Measurements from ENCODE around the gene CCL5. TPM values are rescaled to one million over a fixed set of nuclear protein-coding genes. Genes with fewer than 3 reads are reported as not detected.

CCL5 gene
- total and polyA plus RNA-seq, 2 experiments from 2014 or later = 1.1 to 1.4 TPM

DNA sequence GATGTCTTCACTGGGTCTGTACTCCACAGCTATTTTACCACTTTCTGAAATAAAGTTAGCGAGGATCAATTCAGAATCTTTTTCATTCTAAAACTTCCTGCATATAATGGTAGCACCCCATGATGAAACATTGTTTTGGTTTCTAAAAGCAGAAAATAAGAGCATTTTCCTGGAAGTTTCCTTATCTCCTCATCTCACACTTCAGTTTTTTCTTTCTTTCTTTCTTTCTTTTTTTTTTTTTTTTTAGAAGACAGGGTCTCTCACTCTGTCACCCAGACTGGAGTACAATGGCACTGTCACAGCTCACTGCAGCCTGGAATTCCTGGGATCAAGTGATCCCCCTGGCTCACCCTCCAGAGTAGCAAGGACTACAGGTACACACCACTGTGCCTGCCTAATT is 40.1 kb upstream of the CCL5 start:
- Histone ChIP-seq H3K4me1 (ENCODE audit: insufficient read depth) (no peaks in the 10 kb centered on the region), H3K36me3 (replicated peaks; ENCODE audit: insufficient read depth, low read depth) (no peaks in the 10 kb centered on the region), H3K27ac (no peak overlapping the region), H3K27me3 (no peaks in the 10 kb centered on the region), H4K20me1 (ENCODE audit: insufficient read depth, poor library complexity, severe bottlenecking) (no peaks in the 10 kb centered on the region), H3K9me3 (ENCODE audit: low read depth) (no peaks in the 10 kb centered on the region), H3K4me2 (no peak overlapping the region), H3K79me2 (no peaks in the 10 kb centered on the region), H3K9me2 (replicated peaks; ENCODE audit: insufficient read depth) (no peaks in the 10 kb centered on the region), H2AFZ (no peak overlapping the region), H3K4me3 (no peak overlapping the region)
- DNase-seq (ENCODE audit: low spot score) = no peak
- WGBS (ENCODE audit: low lambda C conversion rate, missing lambda C conversion rate) = 94% methylated on average over 1 of the region's 1 CpG
- TF ChIP-seq, protein P1, sequence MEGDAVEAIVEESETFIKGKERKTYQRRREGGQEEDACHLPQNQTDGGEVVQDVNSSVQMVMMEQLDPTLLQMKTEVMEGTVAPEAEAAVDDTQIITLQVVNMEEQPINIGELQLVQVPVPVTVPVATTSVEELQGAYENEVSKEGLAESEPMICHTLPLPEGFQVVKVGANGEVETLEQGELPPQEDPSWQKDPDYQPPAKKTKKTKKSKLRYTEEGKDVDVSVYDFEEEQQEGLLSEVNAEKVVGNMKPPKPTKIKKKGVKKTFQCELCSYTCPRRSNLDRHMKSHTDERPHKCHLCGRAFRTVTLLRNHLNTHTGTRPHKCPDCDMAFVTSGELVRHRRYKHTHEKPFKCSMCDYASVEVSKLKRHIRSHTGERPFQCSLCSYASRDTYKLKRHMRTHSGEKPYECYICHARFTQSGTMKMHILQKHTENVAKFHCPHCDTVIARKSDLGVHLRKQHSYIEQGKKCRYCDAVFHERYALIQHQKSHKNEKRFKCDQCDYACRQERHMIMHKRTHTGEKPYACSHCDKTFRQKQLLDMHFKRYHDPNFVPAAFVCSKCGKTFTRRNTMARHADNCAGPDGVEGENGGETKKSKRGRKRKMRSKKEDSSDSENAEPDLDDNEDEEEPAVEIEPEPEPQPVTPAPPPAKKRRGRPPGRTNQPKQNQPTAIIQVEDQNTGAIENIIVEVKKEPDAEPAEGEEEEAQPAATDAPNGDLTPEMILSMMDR (IDR thresholded peaks at IDR 0.05; ENCODE audit: poor library complexity) = no peak
- TF ChIP-seq EZH2phosphoT487 (IDR thresholded peaks at IDR 0.05; ENCODE audit: low read depth, severe bottlenecking, unreplicated experiment) (no peak), EZH2 (IDR thresholded peaks at IDR 0.05; ENCODE audit: borderline replicate concordance) (no peak)

GRCh38 chr17:35918665-35919064 is 38.5 kb upstream of the CCL5 start:
- no peak overlapping the region for H3K27ac ChIP-seq
- H3K36me3 ChIP-seq (replicated peaks; ENCODE audit: insufficient read depth, low read depth) = no peaks in the 10 kb centered on the region
- H3K4me3 ChIP-seq = no peak overlapping the region
- no peak overlapping the region for H2AFZ ChIP-seq
- no peak for DNase-seq (ENCODE audit: low spot score)
- no peaks in the 10 kb centered on the region for H3K79me2 ChIP-seq
- no peaks in the 10 kb centered on the region for H3K9me3 ChIP-seq (ENCODE audit: low read depth)
- H3K27me3 ChIP-seq = no peaks in the 10 kb centered on the region
- H3K4me1 ChIP-seq (ENCODE audit: insufficient read depth) = no peaks in the 10 kb centered on the region
- H4K20me1 ChIP-seq (ENCODE audit: insufficient read depth, poor library complexity, severe bottlenecking) = no peaks in the 10 kb centered on the region
- 88% methylated on average over 3 of the region's 3 CpGs for WGBS (ENCODE audit: low lambda C conversion rate, missing lambda C conversion rate)
- H3K4me2 ChIP-seq = no peak overlapping the region
- no peak for TF ChIP-seq EZH2 (IDR thresholded peaks at IDR 0.05; ENCODE audit: borderline replicate concordance)
- no peak for TF ChIP-seq EZH2phosphoT487 (IDR thresholded peaks at IDR 0.05; ENCODE audit: low read depth, severe bottlenecking, unreplicated experiment)
- TF ChIP-seq, protein P1 (IDR thresholded peaks at IDR 0.05; ENCODE audit: poor library complexity) = no peak
- H3K9me2 ChIP-seq (replicated peaks; ENCODE audit: insufficient read depth) = no peaks in the 10 kb centered on the region

DNA sequence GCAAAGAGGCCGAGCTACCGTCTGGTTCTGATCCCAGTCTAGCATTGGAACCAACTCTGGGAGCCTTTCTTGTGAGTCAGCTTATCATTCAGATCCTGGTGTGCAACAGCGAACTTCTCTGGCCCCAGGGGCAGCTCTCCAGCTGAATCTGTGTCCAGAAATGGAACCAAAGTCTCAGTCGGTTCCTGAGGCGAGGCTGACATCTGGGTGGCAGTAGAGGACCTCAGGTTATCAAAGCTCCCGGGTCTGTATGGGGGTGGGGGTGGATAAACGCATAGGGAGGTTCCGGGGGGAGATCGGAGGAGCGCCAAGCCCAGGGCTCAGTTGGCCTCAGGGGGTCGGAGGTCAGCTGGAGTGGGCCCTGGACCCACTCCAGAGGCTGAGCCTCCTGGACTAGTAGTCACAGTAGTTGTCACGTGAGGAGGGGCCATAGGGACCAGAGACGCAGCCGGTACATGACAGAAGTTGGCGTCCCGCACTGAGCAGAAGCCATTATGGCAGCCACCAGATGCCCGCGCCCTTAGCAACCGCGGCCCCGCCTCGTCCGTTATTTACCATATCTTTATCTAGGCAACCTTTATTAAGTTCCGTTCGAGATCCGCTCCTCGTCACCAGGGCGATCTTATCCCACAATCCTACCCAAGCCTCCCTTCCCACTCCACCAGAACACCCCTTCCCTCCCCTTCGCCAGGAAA is 37.5 kb upstream of the CCL5 start:
- H4K20me1 ChIP-seq (ENCODE audit: insufficient read depth, poor library complexity, severe bottlenecking) = no peaks in the 10 kb centered on the region
- no peak overlapping the region for H3K4me3 ChIP-seq
- TF ChIP-seq, protein P1 (IDR thresholded peaks at IDR 0.05; ENCODE audit: poor library complexity) = no peak
- TF ChIP-seq EZH2phosphoT487 (IDR thresholded peaks at IDR 0.05; ENCODE audit: low read depth, severe bottlenecking, unreplicated experiment) = no peak
- TF ChIP-seq EZH2 (IDR thresholded peaks at IDR 0.05; ENCODE audit: borderline replicate concordance) = no peak
- H3K9me3 ChIP-seq (ENCODE audit: low read depth) = no peaks in the 10 kb centered on the region
- no peaks in the 10 kb centered on the region for H3K27me3 ChIP-seq
- WGBS (ENCODE audit: low lambda C conversion rate, missing lambda C conversion rate) = 96% methylated on average over 28 of the region's 29 CpGs
- H3K9me2 ChIP-seq (replicated peaks; ENCODE audit: insufficient read depth) = no peaks in the 10 kb centered on the region
- no peaks in the 10 kb centered on the region for H3K36me3 ChIP-seq (replicated peaks; ENCODE audit: insufficient read depth, low read depth)
- no peaks in the 10 kb centered on the region for H3K79me2 ChIP-seq
- H3K4me2 ChIP-seq = no peak overlapping the region
- no peaks in the 10 kb centered on the region for H3K4me1 ChIP-seq (ENCODE audit: insufficient read depth)
- H3K27ac ChIP-seq = no peak overlapping the region
- no peak for DNase-seq (ENCODE audit: low spot score)
- no peak overlapping the region for H2AFZ ChIP-seq

All from hepatocyte (in vitro differentiated cells).